HepG2 (cell line): Measurements from ENCODE around the gene MGLL. TPM values are rescaled to one million over a fixed set of nuclear protein-coding genes. Genes with fewer than 3 reads are reported as not detected.

Experiments
- AGO2 ChIP-seq: fragments of 200-400 bp; formaldehyde crosslinking; optimal IDR thresholded peaks from 2 replicates; pipeline ENCODE3; 2017; ENCODE audit warnings: mild to moderate bottlenecking, low read depth, low read length, moderate library complexity
- DMTF1 ChIP-seq: sonication (generic); formaldehyde crosslinking; IDR thresholded peaks from 2 replicates; pipeline ENCODE4 v1.4.0; 2020; ENCODE audit warnings: mild to moderate bottlenecking, missing genetic modification reagents
- ETV5 ChIP-seq: IDR thresholded peaks from 2 replicates; pipeline ENCODE4 v1.6.1; 2018; ENCODE audit warnings: missing biosample characterization, missing genetic modification reagents, inconsistent platforms, borderline replicate concordance
- ETV6 ChIP-seq: sonication (generic); formaldehyde crosslinking; conservative IDR thresholded peaks from 2 replicates; pipeline ENCODE4 v1.4.0; 2020; ENCODE audit warnings: missing genetic modification reagents
- GZF1 ChIP-seq: sonication (generic); formaldehyde crosslinking; IDR thresholded peaks from 2 replicates; pipeline ENCODE4 v1.5.1; 2020; ENCODE audit warnings: mild to moderate bottlenecking, missing genetic modification reagents
- JUN ChIP-seq: sonication (generic); formaldehyde crosslinking; IDR thresholded peaks from 2 replicates; pipeline ENCODE4 v1.4.0; 2020; ENCODE audit warnings: mild to moderate bottlenecking, missing genetic modification reagents
- KAT8 ChIP-seq: IDR thresholded peaks from 2 replicates; pipeline ENCODE4 v1.6.1; 2016; ENCODE audit warnings: missing genetic modification reagents, missing compliant biosample characterization
- KDM2A ChIP-seq: sonication (generic); formaldehyde crosslinking; IDR thresholded peaks from 2 replicates; pipeline ENCODE4 v1.4.0; 2020; ENCODE audit warnings: low read depth, missing genetic modification reagents, borderline replicate concordance
- KMT2B ChIP-seq: IDR thresholded peaks from 2 replicates; pipeline ENCODE4 v1.6.1; 2016; ENCODE audit warnings: missing genetic modification reagents, missing compliant biosample characterization
- MBNL3 ChIP-seq: fragments of 250-450 bp; sonication (Bioruptor Pico); conservative IDR thresholded peaks from 2 replicates; pipeline ENCODE4 v1.8.0; 2022; ENCODE audit warnings: mild to moderate bottlenecking, inconsistent platforms
- MED1 ChIP-seq: sonication (generic); formaldehyde crosslinking; IDR thresholded peaks from 2 replicates; pipeline ENCODE4 v1.4.0; 2020; ENCODE audit warnings: missing genetic modification reagents
- MIER2 ChIP-seq: IDR thresholded peaks from 2 replicates; pipeline ENCODE4 v1.6.1; 2016; ENCODE audit warnings: missing biosample characterization, missing genetic modification reagents
- NFE2 ChIP-seq: sonication (generic); formaldehyde crosslinking; IDR thresholded peaks from 2 replicates; pipeline ENCODE4 v1.4.0; 2020; ENCODE audit warnings: missing genetic modification reagents
- RBM39 ChIP-seq: fragments of 200-400 bp; formaldehyde crosslinking; IDR thresholded peaks from one replicate; pipeline ENCODE4 v1.6.1; 2018; ENCODE audit warnings: antibody characterized with exemption, mild to moderate bottlenecking, low read depth, low read length; ENCODE audit not compliant: poor library complexity, severe bottlenecking
- SMAD3 ChIP-seq: sonication (generic); formaldehyde crosslinking; IDR thresholded peaks from 2 replicates; pipeline ENCODE4 v1.4.0; 2020; ENCODE audit warnings: missing genetic modification reagents
- TARDBP ChIP-seq: sonication (generic); formaldehyde crosslinking; IDR thresholded peaks from 2 replicates; pipeline ENCODE4 v1.8.0; 2022; ENCODE audit warnings: mild to moderate bottlenecking, missing genetic modification reagents
- ZFY ChIP-seq: sonication (generic); formaldehyde crosslinking; IDR thresholded peaks from 2 replicates; pipeline ENCODE4 v1.4.0; 2020; ENCODE audit warnings: missing genetic modification reagents
- ZNF484 ChIP-seq: sonication (generic); formaldehyde crosslinking; IDR thresholded peaks from 2 replicates; pipeline ENCODE4 v1.5.1; 2020; ENCODE audit warnings: mild to moderate bottlenecking, low read depth, missing genetic modification reagents, borderline replicate concordance
- ZNF619 ChIP-seq: sonication (generic); formaldehyde crosslinking; IDR thresholded peaks from 2 replicates; pipeline ENCODE4 v1.4.0; 2020; ENCODE audit warnings: mild to moderate bottlenecking, missing genetic modification reagents
- ZNF710 ChIP-seq: sonication (generic); formaldehyde crosslinking; IDR thresholded peaks from 2 replicates; pipeline ENCODE4 v1.5.0; 2020; ENCODE audit warnings: mild to moderate bottlenecking, missing genetic modification reagents, borderline replicate concordance
- ZNF724P ChIP-seq: sonication (generic); formaldehyde crosslinking; IDR thresholded peaks from 2 replicates; pipeline ENCODE4 v1.8.0; 2022; ENCODE audit warnings: missing genetic modification reagents, borderline replicate concordance
- ZNF737 ChIP-seq: sonication (generic); formaldehyde crosslinking; IDR thresholded peaks from 2 replicates; pipeline ENCODE4 v1.5.0; 2020; ENCODE audit warnings: missing genetic modification reagents, mild to moderate bottlenecking, borderline replicate concordance
- ZNF747 ChIP-seq: sonication (generic); formaldehyde crosslinking; IDR thresholded peaks from 2 replicates; pipeline ENCODE4 v1.8.1; 2023; ENCODE audit warnings: missing genetic modification reagents, mild to moderate bottlenecking, borderline replicate concordance
- ZNF788 ChIP-seq: sonication (generic); formaldehyde crosslinking; IDR thresholded peaks from 2 replicates; pipeline ENCODE4 v1.5.0; 2020; ENCODE audit warnings: mild to moderate bottlenecking, missing genetic modification reagents, borderline replicate concordance
- polyA plus RNA-seq, 8 experiments: library from polyadenylated mRNA; depleted of rRNA in 3 of 8; stranded (reverse) in 7 of 8; unstranded in 1 of 8; fragments of >200 nt; fragmentation: Illumina TruSeq in 4 of 8; extraction: Trizol in 4 of 8; gene quantifications; 2 replicates each; pipeline versions ENCODE4 v1.2.1 to v1.2.3, GENCODE V29; 2011 to 2016; ENCODE audit warnings: low read depth in 4 of 8, missing spikeins in 1 of 8, mixed read lengths in 1 of 8; ENCODE audit not compliant: insufficient read depth in 1 of 8
- total RNA-seq, 5 experiments: library from RNA; depleted of rRNA; stranded (reverse); fragments of >200 nt; fragmentation: Illumina TruSeq; extraction: Trizol; gene quantifications; 2 replicates each; pipeline ENCODE4 v1.2.3, GENCODE V29; 2016; ENCODE audit warnings: low read depth in 1 of 5
- TF ChIP-seq, protein P1 (sequence below): sonication (generic); formaldehyde crosslinking; IDR thresholded peaks from 2 replicates; pipeline ENCODE4 v1.5.0; 2020; ENCODE audit warnings: missing genetic modification reagents

The MGLL gene
- total and polyA plus RNA-seq, 2 of the 13 experiments (the other 11 are each of a cell fraction or from before 2014, with no cell fraction given), result not detected

- TF ChIP-seq ETV6 (CRISPR knock-in tag), result no peak
- TF ChIP-seq ETV5 (CRISPR knock-in tag), result peak; percentile 54; the same call in 1 of the 2 replicates
- TF ChIP-seq MIER2 (CRISPR knock-in tag), result no peak
- peak; percentile 17 for TF ChIP-seq RBM39
- no peak for TF ChIP-seq MBNL3
- TF ChIP-seq SMAD3, result no peak
- TF ChIP-seq MED1, result peak; percentile 31; the same call in 1 of the 2 replicates
- no peak for TF ChIP-seq TARDBP (CRISPR knock-in tag)
- TF ChIP-seq ZNF747 (CRISPR knock-in tag), result 0 out of 2 replicates have a peak, but pooled peaks have one; percentile 27
- TF ChIP-seq KMT2B (CRISPR knock-in tag), result no peak
- TF ChIP-seq KDM2A (CRISPR knock-in tag), result peak; percentile 96
- no peak for TF ChIP-seq ZNF484 (CRISPR knock-in tag)
- TF ChIP-seq, protein P1, sequence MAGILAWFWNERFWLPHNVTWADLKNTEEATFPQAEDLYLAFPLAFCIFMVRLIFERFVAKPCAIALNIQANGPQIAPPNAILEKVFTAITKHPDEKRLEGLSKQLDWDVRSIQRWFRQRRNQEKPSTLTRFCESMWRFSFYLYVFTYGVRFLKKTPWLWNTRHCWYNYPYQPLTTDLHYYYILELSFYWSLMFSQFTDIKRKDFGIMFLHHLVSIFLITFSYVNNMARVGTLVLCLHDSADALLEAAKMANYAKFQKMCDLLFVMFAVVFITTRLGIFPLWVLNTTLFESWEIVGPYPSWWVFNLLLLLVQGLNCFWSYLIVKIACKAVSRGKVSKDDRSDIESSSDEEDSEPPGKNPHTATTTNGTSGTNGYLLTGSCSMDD, result no peak
- no peak for TF ChIP-seq DMTF1 (CRISPR knock-in tag)
- TF ChIP-seq ZNF737 (CRISPR knock-in tag), result no peak
- TF ChIP-seq AGO2, result peak; percentile 21
- TF ChIP-seq GZF1 (CRISPR knock-in tag), result no peak
- TF ChIP-seq ZFY (CRISPR knock-in tag), result peak; percentile 76
- TF ChIP-seq ZNF724P (CRISPR knock-in tag), result peak; percentile 30; the same call in 1 of the 2 replicates
- TF ChIP-seq ZNF619 (CRISPR knock-in tag), result no peak
- TF ChIP-seq NFE2 (CRISPR knock-in tag), result no peak
- no peak for TF ChIP-seq ZNF788
- peak; percentile 64; the same call in 1 of the 2 replicates for TF ChIP-seq KAT8 (CRISPR knock-in tag)
- no peak for TF ChIP-seq JUN (CRISPR knock-in tag)
- no peak for TF ChIP-seq ZNF710 (CRISPR knock-in tag)
Observed at GRCh38 chr3:127672429-127673190, 149.7 kb downstream of the MGLL start, which contains the start of gene ABTB1 (continued).
